ENCODE measurements around the gene CD248.

The CD248 gene

DNA sequence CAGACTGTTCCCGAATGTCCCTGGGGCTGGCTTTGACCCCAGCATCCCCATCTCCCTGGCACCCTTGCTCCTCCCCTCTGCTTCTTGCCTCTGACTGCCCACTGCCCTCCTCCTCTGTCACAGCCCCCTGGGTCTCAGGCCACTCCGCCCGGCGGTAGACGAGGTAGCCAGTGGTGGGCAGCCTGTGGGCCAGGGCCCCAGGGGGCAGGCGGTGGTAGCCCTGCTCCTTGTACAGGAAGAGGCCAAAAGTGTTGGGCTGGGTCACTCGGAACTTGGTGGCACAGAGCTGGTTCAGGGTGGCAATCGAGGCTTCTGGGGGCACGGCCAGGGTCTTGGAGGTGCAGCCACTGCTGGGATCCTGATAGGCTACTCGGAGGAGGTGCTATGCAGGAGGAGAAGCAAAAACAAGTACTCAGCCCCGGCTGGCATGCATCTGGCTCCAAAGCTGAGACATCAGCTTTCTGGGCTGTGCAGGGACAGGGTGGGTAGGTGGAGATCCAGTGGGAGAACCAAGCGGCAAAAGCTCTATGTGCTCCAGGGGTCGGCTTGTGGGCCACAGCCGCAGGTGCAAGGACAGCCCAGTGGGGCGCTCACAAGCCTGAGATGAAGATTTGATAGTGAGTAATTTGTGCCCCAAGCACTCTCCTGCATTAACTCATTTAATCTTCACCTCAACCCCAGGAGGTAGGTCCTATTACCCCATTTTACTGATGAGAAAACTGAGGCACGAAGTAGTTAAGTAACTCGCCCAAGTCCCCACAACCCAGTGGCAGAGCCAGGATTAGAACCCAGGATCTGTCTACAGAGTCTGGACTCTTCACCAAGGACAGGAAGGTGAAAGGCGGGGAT lies 15.8 kb upstream of the CD248 start:
- DNase-seq (ENCODE audit: extremely low spot score), result no peak
- CTCF ChIA-PET, result no interaction called here
- POLR2A ChIA-PET, result no interaction called here
- TF ChIP-seq BHLHE40 (IDR thresholded peaks at IDR 0.05; ENCODE audit: borderline replicate concordance) (no peak), NFRKB (IDR thresholded peaks at IDR 0.05) (no peak), SP1 (IDR thresholded peaks at IDR 0.05) (no peak), HDGF (IDR thresholded peaks at IDR 0.05; ENCODE audit: borderline replicate concordance) (no peak), ELF4 (IDR thresholded peaks at IDR 0.05) (no peak), FOXM1 (IDR thresholded peaks at IDR 0.05; ENCODE audit: borderline replicate concordance) (no peak), LEF1 (IDR thresholded peaks at IDR 0.05; ENCODE audit: borderline replicate concordance) (no peak), SUZ12 (IDR thresholded peaks at IDR 0.05) (no peak), TARDBP (IDR thresholded peaks at IDR 0.05) (no peak)
- TF ChIP-seq, protein P1, sequence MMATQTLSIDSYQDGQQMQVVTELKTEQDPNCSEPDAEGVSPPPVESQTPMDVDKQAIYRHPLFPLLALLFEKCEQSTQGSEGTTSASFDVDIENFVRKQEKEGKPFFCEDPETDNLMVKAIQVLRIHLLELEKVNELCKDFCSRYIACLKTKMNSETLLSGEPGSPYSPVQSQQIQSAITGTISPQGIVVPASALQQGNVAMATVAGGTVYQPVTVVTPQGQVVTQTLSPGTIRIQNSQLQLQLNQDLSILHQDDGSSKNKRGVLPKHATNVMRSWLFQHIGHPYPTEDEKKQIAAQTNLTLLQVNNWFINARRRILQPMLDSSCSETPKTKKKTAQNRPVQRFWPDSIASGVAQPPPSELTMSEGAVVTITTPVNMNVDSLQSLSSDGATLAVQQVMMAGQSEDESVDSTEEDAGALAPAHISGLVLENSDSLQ (IDR thresholded peaks at IDR 0.05), result no peak

DNA sequence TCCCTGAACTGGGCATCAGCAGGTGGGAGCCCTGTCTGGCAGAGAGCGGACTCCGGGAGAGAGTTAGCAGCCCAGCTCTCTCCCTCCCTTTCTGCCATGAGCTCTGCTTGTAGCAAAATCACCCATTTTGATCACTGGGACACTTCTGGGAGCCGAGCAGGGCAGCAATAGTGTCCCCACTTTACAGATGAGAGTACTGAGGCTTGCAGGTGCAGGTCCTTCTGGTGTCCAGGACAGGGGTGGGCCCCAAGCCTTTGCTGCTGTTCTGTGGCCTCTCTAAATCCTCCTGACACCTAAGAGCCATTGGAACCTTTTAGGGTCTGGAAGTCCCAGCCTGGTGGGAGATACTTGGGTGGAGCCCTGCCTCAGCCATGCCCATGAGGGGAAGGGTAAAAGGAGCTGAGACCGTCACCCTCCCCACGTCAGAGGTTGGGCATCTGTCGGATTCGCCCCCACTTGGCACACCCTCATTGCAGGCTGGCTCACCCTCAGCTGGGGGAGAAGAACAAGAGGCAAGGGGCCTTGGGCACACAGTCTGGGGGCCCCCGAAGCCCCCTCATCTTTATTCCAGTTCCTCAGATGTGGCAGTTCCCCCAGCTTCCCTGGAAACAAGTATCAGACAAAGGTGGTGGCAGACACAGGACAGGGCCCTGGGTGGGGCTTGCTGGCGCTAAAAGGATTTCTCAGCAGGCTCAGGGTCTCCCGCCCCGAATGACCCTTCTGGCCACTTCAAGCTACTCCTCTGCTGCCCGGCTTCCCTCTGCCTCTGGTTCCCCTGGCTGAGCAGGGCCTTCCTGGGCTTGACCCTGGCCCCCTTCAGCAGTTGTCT lies 14.9 kb upstream of the CD248 start:
- CTCF ChIA-PET, result interaction anchor here (1.3 to 1.6 kb wide), 2 partner anchors 19 to 20 kb away, joined by 3 to 10 read pairs; no protein-coding TSS in a partner anchor
- TF ChIP-seq FOXA1 (IDR thresholded peaks at IDR 0.05), result no peak
- TF ChIP-seq, protein P1 (IDR thresholded peaks at IDR 0.05), result no peak
- no peak for TF ChIP-seq CTBP1 (IDR thresholded peaks at IDR 0.05; ENCODE audit: borderline replicate concordance)
- no peak for TF ChIP-seq ZNF384 (IDR thresholded peaks at IDR 0.05)
- no peak for TF ChIP-seq SUZ12 (IDR thresholded peaks at IDR 0.05)
- no peak for TF ChIP-seq ARNT (IDR thresholded peaks at IDR 0.05)
- TF ChIP-seq SP1 (IDR thresholded peaks at IDR 0.05), result no peak
- no peak for TF ChIP-seq L3MBTL2 (conservative IDR thresholded peaks at IDR 0.05)
- TF ChIP-seq FOXK2 (IDR thresholded peaks at IDR 0.05), result no peak
- TF ChIP-seq FOXM1 (IDR thresholded peaks at IDR 0.05; ENCODE audit: borderline replicate concordance), result no peak
- TF ChIP-seq NFRKB (IDR thresholded peaks at IDR 0.05), result no peak
- no peak for TF ChIP-seq BHLHE40 (IDR thresholded peaks at IDR 0.05; ENCODE audit: borderline replicate concordance)
- no peak for TF ChIP-seq HDGF (IDR thresholded peaks at IDR 0.05; ENCODE audit: borderline replicate concordance)
- no peak for TF ChIP-seq ELF4 (IDR thresholded peaks at IDR 0.05)
- POLR2A ChIA-PET, result interaction anchor here (1.6 kb wide), 1 partner anchor 42 kb away, joined by 5 read pairs; the partner anchor contains the start of gene YIF1A
- no peak for DNase-seq (ENCODE audit: extremely low spot score)

DNA sequence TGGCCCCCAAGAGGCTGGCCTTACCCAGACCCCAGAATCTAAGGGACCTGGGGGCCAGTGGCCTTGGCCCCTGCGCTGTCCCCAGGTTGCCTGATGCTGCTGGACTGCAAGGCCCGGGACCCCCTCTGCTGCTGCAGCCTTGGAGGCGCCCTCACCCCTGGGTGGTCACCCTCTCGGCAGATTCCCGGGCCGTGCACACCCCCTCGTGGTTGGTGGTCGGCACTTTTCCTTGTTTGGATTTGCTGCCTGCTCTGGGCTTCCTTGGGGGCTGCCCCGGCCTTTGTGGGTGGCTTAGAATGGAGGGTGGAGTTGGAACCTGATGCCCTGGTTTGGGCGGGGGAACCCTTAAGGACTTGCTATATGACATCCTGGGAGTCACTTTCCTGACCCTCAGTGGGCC lies 14.1 kb upstream of the CD248 start:
- ChIA-PET CTCF (interaction anchor here (1.3 to 1.6 kb wide), 2 partner anchors 18 to 20 kb away, joined by 3 to 10 read pairs; no protein-coding TSS in a partner anchor), POLR2A (interaction anchor here (1.5 to 1.6 kb wide), 2 partner anchors 19 to 42 kb away, joined by 4 to 5 read pairs; partner anchors contain the start of gene YIF1A)
- DNase-seq (ENCODE audit: extremely low spot score), result no peak
- TF ChIP-seq LEF1 (IDR thresholded peaks at IDR 0.05; ENCODE audit: borderline replicate concordance), result no peak
- no peak for TF ChIP-seq HDGF (IDR thresholded peaks at IDR 0.05; ENCODE audit: borderline replicate concordance)
- TF ChIP-seq, protein P1 (IDR thresholded peaks at IDR 0.05), result no peak
- no peak for TF ChIP-seq FOXK2 (IDR thresholded peaks at IDR 0.05)
- no peak for TF ChIP-seq BHLHE40 (IDR thresholded peaks at IDR 0.05; ENCODE audit: borderline replicate concordance)
- TF ChIP-seq SUZ12 (IDR thresholded peaks at IDR 0.05), result no peak
- TF ChIP-seq SP1 (IDR thresholded peaks at IDR 0.05), result no peak
- no peak for TF ChIP-seq ARNT (IDR thresholded peaks at IDR 0.05)
- TF ChIP-seq L3MBTL2 (conservative IDR thresholded peaks at IDR 0.05), result no peak
- TF ChIP-seq TARDBP (IDR thresholded peaks at IDR 0.05), result no peak
- no peak for TF ChIP-seq ELF4 (IDR thresholded peaks at IDR 0.05)
- TF ChIP-seq FOXA1 (IDR thresholded peaks at IDR 0.05), result no peak
- TF ChIP-seq FOXM1 (IDR thresholded peaks at IDR 0.05; ENCODE audit: borderline replicate concordance), result no peak
- no peak for TF ChIP-seq CTBP1 (IDR thresholded peaks at IDR 0.05; ENCODE audit: borderline replicate concordance)
- no peak for TF ChIP-seq NFRKB (IDR thresholded peaks at IDR 0.05)
- TF ChIP-seq ZNF384 (IDR thresholded peaks at IDR 0.05), result no peak

DNA sequence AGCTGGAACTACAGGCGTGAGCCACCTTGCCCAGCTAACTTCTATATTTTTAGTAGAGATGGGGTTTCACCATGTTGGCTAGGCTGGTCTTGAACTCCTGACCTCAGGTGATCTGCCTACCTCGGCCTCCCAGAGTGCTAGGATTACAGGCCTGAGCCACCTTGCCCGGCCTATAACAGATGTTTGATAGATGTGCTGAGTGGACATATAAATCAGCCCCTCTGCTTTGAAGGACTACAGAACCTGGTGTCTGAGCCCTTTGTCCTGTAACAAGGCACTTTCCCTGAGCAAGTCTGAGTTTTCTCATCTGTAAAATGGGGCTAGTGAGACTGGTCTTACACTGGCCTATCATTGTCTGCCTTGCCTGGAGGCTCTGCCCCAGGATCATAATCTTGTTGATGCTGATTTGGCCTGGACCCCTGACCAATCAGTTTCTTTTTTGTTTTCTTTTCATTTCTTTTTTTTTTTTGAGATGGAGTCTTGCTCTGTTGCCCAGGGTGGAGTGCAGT lies 12.4 kb upstream of the CD248 start:
- CTCF ChIA-PET, result interaction anchor here (0.6 to 2.2 kb wide), 6 partner anchors 16 to 509 kb away, joined by 3 to 11 read pairs (median 4); no protein-coding TSS in a partner anchor
- TF ChIP-seq CTBP1 (IDR thresholded peaks at IDR 0.05; ENCODE audit: borderline replicate concordance) (no peak), LEF1 (IDR thresholded peaks at IDR 0.05; ENCODE audit: borderline replicate concordance) (no peak), BHLHE40 (IDR thresholded peaks at IDR 0.05; ENCODE audit: borderline replicate concordance) (no peak)
- no peak for DNase-seq (ENCODE audit: extremely low spot score)
- POLR2A ChIA-PET, result interaction anchor here (1.5 kb wide), 1 partner anchor 17 kb away, joined by 4 read pairs; no protein-coding TSS in a partner anchor
